ENCODE results near the gene THAP12. TPM values are rescaled to one million over a fixed set of nuclear protein-coding genes. Genes with fewer than 3 reads are reported as not detected.
"Not testable (repeated sequence)": the region's sequence is repeated elsewhere in the genome, so short reads cannot be mapped to it uniquely, and the experiment has no call there.

Gene THAP12
- total RNA-seq, 1 experiment from 2014 or later = 30.2 TPM

GRCh38 chr11:76335842-76336241 is 45.1 kb downstream of the THAP12 start:
- DNase-seq (ENCODE audit: low read depth, low spot score) = no peak
- in situ Hi-C loops (cut with HindIII; ENCODE audit: low pct_unique_long_range_greater_than_20kb, low sequenced_read_pairs) = no loop called here

- DNase-seq (ENCODE audit: low read depth, low spot score) = no peak
- in situ Hi-C loops (cut with HindIII; ENCODE audit: low pct_unique_long_range_greater_than_20kb, low sequenced_read_pairs) = no loop called here
These were observed 46.0 kb downstream of the THAP12 start for GRCh38 chr11:76334826-76335389.

- in situ Hi-C loops (cut with HindIII; ENCODE audit: low pct_unique_long_range_greater_than_20kb, low sequenced_read_pairs) = no loop called here
- no peak for DNase-seq (ENCODE audit: low read depth, low spot score)
These were observed 50.3 kb downstream of the THAP12 start for GRCh38 chr11:76330651-76331050.

- in situ Hi-C loops (cut with HindIII; ENCODE audit: low pct_unique_long_range_greater_than_20kb, low sequenced_read_pairs) = no loop called here
- no peak for DNase-seq (ENCODE audit: low read depth, low spot score)
These were observed 50.9 kb downstream of the THAP12 start for GRCh38 chr11:76329983-76330382.

GRCh38 chr11:76329084-76329648 is 51.8 kb downstream of the THAP12 start:
- DNase-seq (ENCODE audit: low read depth, low spot score) = no peak
- in situ Hi-C loops (cut with HindIII; ENCODE audit: low pct_unique_long_range_greater_than_20kb, low sequenced_read_pairs) = no loop called here

- in situ Hi-C loops (cut with HindIII; ENCODE audit: low pct_unique_long_range_greater_than_20kb, low sequenced_read_pairs) = no loop called here
These were observed 53.1 kb downstream of the THAP12 start for GRCh38 chr11:76327756-76328388.

GRCh38 chr11:76327202-76327601 is 53.7 kb downstream of the THAP12 start:
- in situ Hi-C loops (cut with HindIII; ENCODE audit: low pct_unique_long_range_greater_than_20kb, low sequenced_read_pairs) = no loop called here
- no peak for DNase-seq (ENCODE audit: low read depth, low spot score)

More at GRCh38 chr11:76327756-76328388, 53.1 kb downstream of the THAP12 start:
- DNase-seq (ENCODE audit: low read depth, low spot score) = no peak

GRCh38 chr11:76325185-76325584 is 55.7 kb downstream of the THAP12 start:
- in situ Hi-C loops (cut with HindIII; ENCODE audit: low pct_unique_long_range_greater_than_20kb, low sequenced_read_pairs) = no loop called here
- no peak for DNase-seq (ENCODE audit: low read depth, low spot score)

- in situ Hi-C loops (cut with HindIII; ENCODE audit: low pct_unique_long_range_greater_than_20kb, low sequenced_read_pairs) = no loop called here
- no peak for DNase-seq (ENCODE audit: low read depth, low spot score)
These were observed 57.1 kb downstream of the THAP12 start for GRCh38 chr11:76323804-76324203.

GRCh38 chr11:76323375-76323774 is 57.6 kb downstream of the THAP12 start:
- DNase-seq (ENCODE audit: low read depth, low spot score); in situ Hi-C loops (cut with HindIII; ENCODE audit: low pct_unique_long_range_greater_than_20kb, low sequenced_read_pairs): not testable (repeated sequence)

- no peak for DNase-seq (ENCODE audit: low read depth, low spot score)
- in situ Hi-C loops (cut with HindIII; ENCODE audit: low pct_unique_long_range_greater_than_20kb, low sequenced_read_pairs) = no loop called here
These were observed 58.0 kb downstream of the THAP12 start for GRCh38 chr11:76322942-76323341.

GRCh38 chr11:76322540-76322939 is 58.4 kb downstream of the THAP12 start:
- no peak for DNase-seq (ENCODE audit: low read depth, low spot score)
- in situ Hi-C loops (cut with HindIII; ENCODE audit: low pct_unique_long_range_greater_than_20kb, low sequenced_read_pairs) = no loop called here

- in situ Hi-C loops (cut with HindIII; ENCODE audit: low pct_unique_long_range_greater_than_20kb, low sequenced_read_pairs) = no loop called here
- DNase-seq (ENCODE audit: low read depth, low spot score) = no peak
These were observed 59.0 kb downstream of the THAP12 start for GRCh38 chr11:76321820-76322524.

GRCh38 chr11:76321340-76321739 is 59.6 kb downstream of the THAP12 start:
- in situ Hi-C loops (cut with HindIII; ENCODE audit: low pct_unique_long_range_greater_than_20kb, low sequenced_read_pairs) = no loop called here

GRCh38 chr11:76320929-76321328 is 60.0 kb downstream of the THAP12 start:
- DNase-seq (ENCODE audit: low read depth, low spot score) = no peak
- in situ Hi-C loops (cut with HindIII; ENCODE audit: low pct_unique_long_range_greater_than_20kb, low sequenced_read_pairs) = no loop called here

More at GRCh38 chr11:76321340-76321739, 59.6 kb downstream of the THAP12 start:
- DNase-seq (ENCODE audit: low read depth, low spot score) = no peak

GRCh38 chr11:76319798-76320197 is 61.1 kb downstream of the THAP12 start:
- in situ Hi-C loops (cut with HindIII; ENCODE audit: low pct_unique_long_range_greater_than_20kb, low sequenced_read_pairs); DNase-seq (ENCODE audit: low read depth, low spot score): not testable (repeated sequence)

GRCh38 chr11:76318744-76319384 is 62.1 kb downstream of the THAP12 start:
- in situ Hi-C loops (cut with HindIII; ENCODE audit: low pct_unique_long_range_greater_than_20kb, low sequenced_read_pairs) = no loop called here

GRCh38 chr11:76317296-76317695 is 63.6 kb downstream of the THAP12 start:
- in situ Hi-C loops (cut with HindIII; ENCODE audit: low pct_unique_long_range_greater_than_20kb, low sequenced_read_pairs) = no loop called here
- DNase-seq (ENCODE audit: low read depth, low spot score) = no peak

More at GRCh38 chr11:76318744-76319384, 62.1 kb downstream of the THAP12 start:
- DNase-seq (ENCODE audit: low read depth, low spot score) = peak; percentile 68

Data from SK-MEL-5 (cell line).